GM15510 (cell line): ENCODE results near the gene ZFYVE27.

ENCODE experiments used
- POLR2A ChIP-seq: IDR thresholded peaks from 3 replicates; pipeline ENCODE4 v1.6.1; 2011; ENCODE audit warnings: borderline replicate concordance; ENCODE audit not compliant: insufficient read length; ENCODE audit errors: extremely low read depth

Gene ZFYVE27

DNA sequence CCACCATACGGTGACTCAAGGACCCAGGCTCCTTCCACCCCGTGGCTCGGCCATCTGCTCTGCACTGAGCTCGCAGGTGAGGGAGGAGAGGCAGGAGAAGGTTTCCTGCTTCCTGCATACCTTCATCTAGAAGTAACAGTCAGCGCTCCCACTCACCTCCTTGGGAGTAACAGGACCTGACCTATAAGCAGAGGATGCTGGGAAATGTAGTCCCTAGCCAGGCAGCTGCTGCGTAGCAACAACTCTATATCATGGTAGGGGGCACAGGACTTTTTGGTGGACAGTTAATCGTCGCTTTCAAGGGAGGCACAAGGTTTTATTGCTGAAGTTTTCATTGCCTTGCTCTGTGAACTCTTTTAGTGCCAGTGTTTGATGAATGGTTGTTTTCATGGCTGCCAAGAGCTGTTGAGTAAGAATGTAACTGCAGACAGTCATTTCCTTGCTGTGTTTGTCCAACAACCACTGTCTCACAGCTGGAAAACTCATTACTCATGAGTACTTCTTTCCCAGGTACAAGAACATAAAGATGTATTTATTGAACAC is 10.2 kb upstream of the ZFYVE27 start:
- no peak for TF ChIP-seq POLR2A

DNA sequence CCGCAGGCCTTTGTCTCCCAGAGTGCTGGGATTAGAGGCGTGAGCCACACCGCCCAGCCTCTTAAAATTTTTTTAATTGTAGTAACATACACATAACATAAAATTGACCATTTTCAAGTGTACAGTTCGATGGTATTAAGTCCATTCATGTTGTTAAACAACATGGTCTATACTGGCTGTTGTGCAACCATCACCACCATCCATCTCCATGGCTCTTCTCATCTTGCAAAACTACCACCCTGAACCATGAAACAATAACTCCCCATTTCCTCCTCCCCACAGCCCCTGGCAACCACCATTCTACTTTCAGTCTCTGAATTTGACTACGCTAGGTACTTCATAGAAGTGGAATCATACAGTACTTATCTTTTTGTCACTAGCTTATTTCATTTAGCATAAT is 7.9 kb upstream of the ZFYVE27 start:
- no peak for TF ChIP-seq POLR2A

DNA sequence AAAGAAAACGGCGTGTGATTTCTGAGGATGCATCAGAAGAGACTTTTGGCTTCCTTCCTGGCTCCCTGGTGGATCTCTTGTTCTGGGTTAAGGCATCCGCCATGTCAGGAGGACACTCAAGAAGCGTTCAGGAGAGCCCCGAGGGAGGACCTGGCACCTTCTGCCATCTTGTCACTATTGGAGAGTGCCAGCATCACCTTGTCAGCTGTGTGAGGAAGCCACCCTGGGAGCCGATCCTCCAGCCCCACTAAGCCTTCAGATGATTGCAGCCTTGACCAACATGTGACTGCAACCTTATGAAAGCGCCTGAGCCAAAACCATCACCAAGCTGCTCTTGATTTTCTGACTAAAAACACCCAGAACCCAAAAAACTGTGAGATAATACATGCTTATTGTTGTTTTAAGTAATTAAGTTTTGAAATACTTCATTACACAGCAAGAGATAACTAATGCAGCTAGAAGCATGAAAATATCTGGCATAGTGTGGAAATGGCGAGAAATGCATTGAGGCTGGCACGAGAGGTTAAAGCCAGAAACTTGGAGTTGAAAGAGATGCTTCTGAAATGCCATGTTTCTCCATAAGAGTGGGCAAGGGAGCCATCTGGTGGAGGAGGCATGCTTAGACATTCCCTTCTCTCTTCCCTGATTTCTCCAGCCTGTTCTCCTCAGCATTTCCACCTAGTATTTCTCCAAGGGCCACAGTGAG is 5.4 kb upstream of the ZFYVE27 start:
- no peak for TF ChIP-seq POLR2A

DNA sequence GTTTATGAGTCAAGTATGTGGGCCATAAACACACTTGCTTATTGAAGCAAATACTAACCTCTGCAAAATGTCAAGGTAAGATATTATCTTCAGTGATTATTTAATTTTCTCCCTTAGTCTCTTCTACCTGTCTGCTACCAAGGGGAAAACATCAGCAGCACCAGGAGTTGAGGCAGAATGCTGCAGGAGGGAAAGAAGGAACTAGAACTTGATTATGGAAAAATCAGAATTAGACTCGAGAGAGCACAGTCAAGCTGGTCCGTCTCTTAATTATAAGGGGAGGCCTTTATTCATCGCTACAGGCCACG is 4.9 kb upstream of the ZFYVE27 start:
- TF ChIP-seq POLR2A, result no peak

DNA sequence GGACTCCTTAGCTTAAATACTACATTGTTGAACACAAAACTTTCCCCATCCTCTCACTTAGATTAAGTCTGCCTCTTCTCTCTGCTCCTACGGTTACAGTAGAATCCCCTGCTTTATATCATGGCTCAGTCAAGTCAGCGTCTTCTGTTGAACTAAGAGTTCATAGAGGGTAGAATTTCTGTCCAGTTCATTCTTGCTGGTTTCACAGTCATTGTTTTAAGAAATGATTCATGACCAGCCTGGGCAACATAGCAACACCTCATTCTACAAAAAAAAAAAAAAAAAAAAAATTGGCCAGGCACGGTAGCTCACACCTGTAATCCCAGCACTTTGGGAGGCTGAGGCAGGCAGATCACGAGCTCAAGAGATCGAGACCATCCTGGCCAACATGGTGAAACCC is 3.7 kb upstream of the ZFYVE27 start:
- no peak for TF ChIP-seq POLR2A

DNA sequence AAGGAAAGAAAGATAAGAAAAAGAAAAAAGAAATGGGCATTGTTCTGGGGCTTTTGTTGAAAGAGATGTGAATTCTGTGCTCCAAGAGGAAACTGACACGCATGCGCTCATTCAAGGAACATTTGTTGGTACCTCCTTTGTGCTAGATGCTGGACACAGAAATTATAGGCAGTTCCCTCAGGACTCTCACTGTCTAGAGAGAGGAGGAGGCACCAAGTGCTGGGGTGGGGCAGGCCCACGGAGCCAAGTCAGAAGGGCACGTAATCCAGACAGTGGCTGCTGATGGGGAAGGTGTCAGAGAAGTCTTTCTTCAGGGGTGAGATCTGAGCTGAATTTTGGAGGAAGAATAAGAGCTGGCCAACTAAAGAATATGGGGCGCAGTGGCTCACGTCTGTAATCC is 2.9 kb upstream of the ZFYVE27 start:
- no peak for TF ChIP-seq POLR2A

DNA sequence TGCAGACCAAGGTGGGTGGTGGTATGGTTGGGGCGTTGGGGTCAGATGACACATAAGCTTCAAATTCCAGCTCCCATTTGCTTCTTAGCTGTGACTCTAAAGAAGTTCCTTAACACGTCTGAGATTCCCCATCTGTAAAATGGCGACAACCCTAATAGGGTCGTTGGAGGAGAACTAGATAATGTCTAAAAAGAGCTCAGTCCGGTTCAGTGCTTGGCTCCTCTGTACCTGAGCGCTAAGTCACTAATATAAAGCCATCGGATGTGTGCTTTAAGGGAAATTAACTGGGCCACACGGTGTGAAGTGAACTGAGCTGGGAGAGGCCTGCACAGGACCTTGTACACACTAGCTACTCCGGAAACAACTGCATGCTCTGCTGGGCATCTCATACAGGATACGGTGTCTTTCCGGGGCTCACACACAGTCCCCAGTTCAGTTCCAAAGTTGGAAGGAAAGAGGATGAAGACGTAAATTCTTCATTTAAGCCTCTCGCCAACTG is 476 bp upstream of the ZFYVE27 start:
- TF ChIP-seq POLR2A, result no peak

DNA sequence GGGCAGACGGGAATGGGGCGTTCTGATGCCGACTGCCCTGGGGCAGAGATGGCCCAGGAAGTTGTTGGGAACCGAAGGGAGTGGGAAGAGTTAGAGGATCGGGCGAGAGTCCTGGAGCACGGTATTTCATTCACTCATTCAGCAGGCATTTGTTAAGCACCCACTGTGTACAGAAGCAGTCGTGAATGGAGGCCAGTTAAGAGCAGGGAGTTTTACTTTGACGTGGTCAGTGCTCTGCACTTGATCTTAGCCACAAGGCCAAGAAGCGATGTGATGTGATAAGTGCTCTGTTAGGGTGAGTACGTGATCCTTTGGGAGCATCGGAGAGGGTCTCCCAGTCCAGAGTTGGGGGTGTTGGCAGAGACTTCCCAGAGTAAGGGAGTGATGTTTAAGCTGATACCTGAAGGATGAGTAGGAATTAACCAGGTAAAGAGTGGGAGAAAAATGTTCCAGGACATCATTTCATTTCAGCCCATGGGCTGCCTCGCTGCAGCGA is 890 bp downstream of the ZFYVE27 start:
- no peak for TF ChIP-seq POLR2A

DNA sequence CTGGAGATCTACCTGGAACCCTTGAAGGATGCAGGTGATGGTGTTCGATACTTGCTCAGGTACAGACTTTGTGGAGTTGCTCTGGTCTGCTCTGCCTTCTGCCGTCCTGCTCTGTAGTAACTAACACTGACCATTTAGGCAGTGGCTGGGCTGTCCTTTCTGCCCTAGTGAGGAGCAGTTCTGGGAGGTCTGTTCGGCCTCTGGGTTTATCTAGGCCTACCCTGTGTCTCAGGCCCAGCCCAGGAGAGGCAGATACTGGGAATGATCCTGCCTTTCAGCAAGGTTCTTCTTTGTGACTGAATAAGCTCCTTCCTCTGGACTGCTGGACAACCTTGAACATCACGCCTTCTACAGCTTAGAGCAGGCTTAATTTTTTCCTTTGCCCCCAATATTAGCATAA is 1.7 kb downstream of the ZFYVE27 start:
- no peak for TF ChIP-seq POLR2A

DNA sequence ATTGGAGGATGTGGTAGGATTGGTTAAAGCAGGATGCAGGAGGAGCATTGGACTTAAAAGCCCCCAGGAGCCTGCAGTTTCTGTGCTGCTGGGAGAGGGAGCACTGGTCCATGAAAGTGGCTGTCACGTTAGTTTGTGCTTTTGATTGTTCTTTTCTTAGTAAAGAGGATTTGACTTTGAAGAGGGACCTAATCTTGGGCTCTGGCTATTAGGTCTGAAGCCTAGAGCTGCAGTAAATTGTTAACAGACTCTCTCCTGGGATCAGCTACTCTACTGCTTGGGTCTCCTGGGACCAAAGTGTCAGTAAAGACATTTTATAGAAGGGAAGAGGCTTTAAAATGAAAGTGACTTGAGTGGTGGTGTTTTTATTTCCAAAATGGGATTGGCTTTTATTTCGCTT is 3.7 kb downstream of the ZFYVE27 start:
- TF ChIP-seq POLR2A, result no peak

DNA sequence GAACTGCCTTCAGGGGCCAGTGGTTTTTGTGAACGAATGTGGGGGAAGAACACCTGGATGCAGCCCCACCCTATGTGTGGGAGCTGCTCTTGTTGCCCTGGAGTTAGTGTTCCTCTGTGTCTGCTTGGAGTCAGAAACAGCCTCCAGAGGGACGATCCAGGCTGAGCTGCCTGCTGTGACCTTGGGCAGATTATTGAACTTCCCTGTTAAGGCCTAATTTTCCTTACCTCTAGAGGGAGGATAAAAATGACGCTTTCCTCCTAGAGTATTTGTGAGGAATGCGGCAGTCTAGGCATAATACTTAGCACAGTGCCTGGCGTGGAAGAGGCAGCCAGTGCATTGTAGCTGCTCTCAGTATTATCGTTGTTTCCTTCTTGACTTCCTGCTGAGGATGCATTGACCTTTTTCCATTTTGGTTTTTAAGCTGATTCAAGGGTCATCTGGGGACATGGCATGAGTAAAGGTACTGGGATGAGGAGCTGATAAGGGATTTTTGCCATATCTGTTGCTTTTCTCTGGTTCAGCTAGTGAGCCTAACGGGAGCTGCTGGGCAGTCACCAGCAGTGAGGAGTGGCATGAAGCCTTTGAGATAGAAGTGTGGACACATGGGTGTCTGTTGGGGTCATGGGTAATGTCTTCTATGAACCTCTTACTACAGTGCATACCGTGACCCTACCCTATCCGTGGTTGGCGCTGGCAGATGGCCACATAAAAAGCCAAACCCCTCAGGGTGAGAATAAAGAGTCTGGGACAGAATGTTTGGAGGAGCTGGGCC is 6.4 kb downstream of the ZFYVE27 start:
- TF ChIP-seq POLR2A, result no peak

DNA sequence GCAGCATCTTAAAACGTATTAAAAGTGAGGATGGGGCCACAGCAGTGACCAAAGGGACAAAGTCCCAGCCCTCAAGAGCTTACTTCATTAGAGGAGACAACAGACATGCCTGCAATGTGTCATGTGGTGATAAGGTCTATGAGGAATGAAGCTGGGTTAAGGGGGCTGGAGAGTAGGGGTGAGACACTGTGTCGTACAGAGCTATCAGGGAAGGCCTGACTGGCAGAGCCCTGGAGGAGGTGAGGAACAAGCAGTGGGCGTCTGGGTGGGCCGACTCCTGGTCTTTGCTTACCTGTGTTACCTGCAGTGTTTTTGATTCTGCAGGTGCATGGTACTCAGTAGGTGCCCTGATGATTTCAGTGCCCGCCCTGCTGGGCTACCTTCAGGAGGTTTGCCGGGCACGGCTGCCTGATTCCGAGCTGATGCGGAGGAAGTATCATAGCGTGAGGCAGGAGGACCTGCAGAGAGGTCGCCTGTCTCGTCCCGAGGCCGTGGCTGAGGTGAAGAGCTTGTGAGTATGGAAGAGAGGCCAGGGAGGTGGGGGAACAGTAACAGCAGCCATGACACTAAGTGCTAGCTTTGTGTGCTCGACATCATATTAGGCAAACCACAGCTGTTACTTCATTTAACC is 7.6 kb downstream of the ZFYVE27 start:
- no peak for TF ChIP-seq POLR2A

DNA sequence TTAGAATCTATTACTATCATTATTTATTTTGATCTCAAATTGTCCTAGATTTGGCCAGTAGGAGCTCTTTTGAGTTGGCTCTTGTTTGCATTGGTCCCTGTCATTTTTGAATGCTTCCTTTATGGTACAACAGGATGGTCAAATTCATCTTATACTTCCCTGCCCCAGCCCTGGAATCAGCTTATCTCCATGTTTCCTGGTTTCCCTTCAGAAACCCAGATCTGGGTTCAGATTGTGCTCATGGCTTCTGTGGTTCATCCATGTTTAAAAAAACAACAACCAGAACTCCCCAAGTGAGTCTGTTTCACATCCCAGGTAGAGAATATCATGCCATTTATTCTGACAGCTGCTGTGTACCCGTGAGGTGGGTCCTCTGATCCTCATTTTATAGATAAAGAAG is 10.6 kb downstream of the ZFYVE27 start:
- no peak for TF ChIP-seq POLR2A

DNA sequence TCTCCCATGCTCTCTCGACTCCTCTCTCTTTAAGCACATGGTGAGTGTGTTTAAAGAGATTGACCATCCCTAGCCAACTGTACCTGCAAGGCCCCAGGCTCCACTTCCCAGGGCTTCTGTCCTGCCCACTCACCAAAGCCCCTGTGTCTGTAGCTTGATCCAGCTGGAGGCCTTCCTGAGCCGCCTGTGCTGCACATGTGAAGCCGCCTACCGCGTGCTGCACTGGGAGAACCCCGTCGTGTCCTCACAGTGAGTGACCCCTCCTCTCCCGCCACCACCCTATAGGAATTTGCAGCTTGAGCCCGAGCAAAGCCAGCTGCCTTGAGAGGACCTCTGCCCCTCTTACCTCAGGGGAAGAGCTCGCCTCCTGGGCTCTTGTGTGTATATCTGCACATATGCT is 11.2 kb downstream of the ZFYVE27 start:
- TF ChIP-seq POLR2A, result no peak

DNA sequence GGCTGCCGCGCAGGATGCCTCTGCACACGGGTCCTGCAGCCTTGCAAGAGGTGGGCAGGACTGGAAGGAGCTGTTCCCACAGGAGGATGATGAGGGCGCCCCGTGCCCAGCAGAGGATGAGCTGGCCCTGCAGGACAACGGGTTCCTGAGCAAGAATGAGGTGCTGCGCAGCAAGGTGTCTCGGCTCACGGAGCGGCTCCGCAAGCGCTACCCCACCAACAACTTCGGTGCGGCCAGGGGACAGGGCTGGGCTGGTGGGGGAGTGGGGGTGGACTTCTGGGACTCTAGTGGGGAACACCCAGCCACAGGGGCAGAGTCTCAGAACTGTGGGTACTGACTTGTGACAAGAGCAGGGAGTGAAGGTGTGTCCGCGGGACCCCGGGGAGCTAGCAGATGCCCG is 16.0 kb downstream of the ZFYVE27 start:
- TF ChIP-seq POLR2A, result no peak
